Measurements from ENCODE around the gene GRM5.
A peak's percentile ranks its signal among the peaks of the same experiment; 100 is the strongest.
"Not testable (repeated sequence)": the region's sequence is repeated elsewhere in the genome, so short reads cannot be mapped to it uniquely, and the experiment has no call there.

The GRM5 gene

GRCh38 chr11:88535916-88536547 lies 529.8 kb downstream of the GRM5 start:
- no peak for DNase-seq

GRCh38 chr11:88535266-88535665 lies 530.5 kb downstream of the GRM5 start:
- DNase-seq: no peak

DNA sequence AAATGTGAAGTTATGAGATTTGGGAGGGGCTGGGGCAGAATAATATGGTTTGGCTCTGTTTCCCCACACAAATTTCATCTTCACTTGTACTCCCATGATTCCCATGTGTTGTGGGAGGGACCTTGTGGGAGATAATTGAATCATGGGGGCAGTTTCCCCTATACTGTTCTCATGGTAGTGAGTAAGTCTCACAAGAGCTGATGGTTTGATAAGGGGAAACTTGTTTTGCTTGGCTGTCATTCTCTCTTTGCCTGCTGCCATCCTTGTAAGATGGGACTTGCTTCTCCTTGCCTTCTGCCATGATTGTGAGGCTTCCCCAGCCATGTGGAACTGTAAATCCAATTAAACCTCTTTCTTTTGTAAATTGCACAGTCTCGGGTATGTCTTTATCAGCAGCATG lies 531.1 kb downstream of the GRM5 start:
- not testable (repeated sequence) for DNase-seq

GRCh38 chr11:88534185-88534584 lies 531.6 kb downstream of the GRM5 start:
- no peak for DNase-seq

DNA sequence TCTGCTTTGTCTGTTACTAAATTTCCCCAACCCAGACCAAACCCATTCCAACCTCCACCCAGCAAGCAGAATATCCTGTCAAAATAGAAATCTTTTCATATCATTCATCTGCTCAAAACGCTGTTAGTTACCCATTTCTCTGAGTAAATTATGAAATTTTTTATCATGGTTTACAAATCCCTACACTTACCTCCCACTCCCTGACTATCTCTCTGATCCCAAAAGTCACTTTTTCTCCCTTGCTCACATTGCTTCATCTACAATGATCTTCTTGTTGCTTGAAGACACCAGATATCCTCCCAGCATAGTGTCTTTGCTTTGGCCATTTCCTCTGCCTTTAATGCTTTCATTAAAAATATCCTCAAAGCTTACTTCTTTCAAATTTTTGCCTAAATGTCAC lies 532.8 kb downstream of the GRM5 start:
- DNase-seq: no peak

GRCh38 chr11:88531831-88532230 lies 534.0 kb downstream of the GRM5 start:
- no peak for DNase-seq

DNA sequence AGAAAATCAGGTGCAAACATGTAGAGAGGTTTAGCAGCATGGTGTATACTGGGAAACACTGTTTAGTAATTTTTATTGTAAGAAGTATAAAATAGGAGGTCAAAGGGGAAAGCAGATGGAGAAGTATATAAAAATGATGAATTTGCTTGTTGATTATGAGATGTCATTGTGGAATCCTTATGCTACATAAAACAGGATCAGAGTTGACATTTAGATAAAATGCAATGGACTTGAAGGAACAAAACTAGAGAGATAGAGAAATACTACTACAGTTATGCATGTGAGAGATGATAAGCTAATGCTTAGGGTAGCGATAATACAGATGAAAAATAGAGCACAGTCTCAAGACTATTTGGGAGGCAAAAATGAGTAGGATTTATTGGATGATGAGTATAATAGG lies 536.4 kb downstream of the GRM5 start:
- no peak for DNase-seq

- no peak for DNase-seq
Measured at GRCh38 chr11:88523386-88524071, 542.3 kb downstream of the GRM5 start.

DNA sequence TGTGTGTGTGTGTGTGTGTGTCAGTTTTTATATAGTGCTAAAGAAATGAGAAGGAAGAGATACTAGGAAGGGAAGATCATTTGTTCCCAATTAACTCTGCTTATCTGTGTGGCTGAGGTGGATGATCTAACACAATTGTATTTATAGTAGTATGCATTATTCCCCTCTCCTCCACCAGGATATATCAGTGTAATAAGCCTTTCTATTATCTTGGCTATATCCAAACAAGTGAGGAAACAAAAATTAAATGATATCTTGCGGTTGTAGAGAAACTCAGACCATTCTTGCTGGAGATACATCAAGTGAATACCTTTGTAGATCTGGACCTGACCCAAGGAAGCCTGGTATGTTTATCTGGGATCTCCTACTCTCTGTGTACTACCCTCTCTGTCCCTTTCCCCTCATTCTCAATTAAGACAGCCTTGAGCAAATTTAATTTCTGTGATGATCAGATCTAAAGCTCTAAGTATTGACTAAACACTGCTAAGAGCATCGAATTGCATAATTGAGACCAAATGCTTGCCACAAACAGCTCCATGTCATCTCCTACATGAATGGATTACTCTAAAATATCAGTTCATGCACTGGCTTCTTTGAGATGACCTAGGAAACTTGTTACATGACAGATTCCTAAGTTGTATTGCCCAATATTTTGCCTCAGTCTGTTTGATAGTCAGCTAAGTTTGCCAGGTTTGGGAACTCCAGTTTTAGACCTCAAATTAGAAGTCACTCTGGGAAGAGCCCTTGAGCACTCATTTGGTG lies 543.0 kb downstream of the GRM5 start:
- DNase-seq: no peak

DNA sequence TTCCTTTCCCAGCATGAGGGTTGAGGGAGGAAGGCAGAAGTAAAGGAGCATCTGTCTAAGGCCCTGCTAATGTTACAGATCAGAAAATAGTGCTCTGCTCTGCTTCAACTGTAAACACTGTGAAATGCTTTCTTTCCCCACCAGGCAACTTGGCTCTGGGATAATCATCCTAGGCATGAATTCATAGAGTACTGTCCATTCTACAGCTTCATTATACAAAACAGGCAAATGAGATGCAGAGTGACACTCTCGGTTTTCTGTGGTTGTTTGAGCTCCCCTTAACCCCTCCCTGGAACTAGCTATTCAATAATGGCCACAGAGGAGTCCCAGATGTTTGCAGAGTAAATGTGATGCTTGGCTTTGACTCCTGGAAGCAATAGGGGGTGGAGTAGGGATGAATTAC lies 544.0 kb downstream of the GRM5 start:
- no peak for DNase-seq

GRCh38 chr11:88521399-88521798 lies 544.4 kb downstream of the GRM5 start:
- no peak for DNase-seq

- DNase-seq: no peak
Measured at GRCh38 chr11:88520391-88520790, 545.4 kb downstream of the GRM5 start.

GRCh38 chr11:88515002-88515401 lies 550.8 kb downstream of the GRM5 start:
- DNase-seq: no peak

GRCh38 chr11:88511006-88511405 lies 554.8 kb downstream of the GRM5 start:
- no peak for DNase-seq

DNA sequence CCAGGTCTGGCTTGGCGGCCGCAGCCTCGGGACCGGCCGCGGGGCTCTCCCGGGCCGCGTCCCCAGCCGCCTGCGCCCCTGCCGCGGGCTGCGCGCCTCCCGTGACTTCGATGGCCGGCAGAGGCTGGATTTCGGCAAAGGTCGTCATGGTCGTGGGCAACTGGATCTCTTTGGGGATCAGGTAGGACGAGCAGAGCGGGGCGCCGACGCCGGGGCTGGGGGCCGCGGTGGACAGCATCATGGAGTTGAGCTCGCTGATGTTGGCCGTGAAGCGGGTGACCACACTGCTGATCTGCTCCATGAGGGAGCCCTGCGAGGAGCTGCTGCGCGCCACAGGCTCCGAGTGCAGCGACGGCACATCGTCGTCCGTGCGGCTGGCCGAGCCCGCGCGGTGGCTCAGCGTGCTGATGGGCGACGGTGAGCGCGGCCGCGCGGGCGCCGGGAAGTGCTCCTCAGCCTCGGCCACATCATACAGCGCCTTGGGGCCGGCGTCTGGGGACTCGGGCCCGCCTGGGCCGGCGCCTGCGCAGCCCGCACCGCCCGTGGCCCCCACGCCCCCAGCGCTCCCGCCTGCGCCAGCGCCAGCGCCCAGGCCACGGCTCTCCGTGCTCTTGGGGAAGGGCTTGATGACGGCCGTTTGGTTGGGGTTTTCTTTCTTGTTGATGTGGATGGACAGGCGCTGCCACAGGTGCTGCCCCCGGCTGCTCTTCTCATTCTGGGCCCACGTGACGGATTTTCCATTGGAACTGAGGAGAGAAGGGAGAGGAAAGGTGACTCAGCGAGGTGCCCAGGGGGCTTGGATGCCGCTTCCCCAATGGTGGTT lies 556.8 kb downstream of the GRM5 start:
- peak; percentile 34 to 48 for DNase-seq

GRCh38 chr11:88508418-88508758 lies 557.4 kb downstream of the GRM5 start:
- DNase-seq: no peak

- DNase-seq: no peak
Measured at GRCh38 chr11:88507771-88508417, 557.9 kb downstream of the GRM5 start.

- no peak for DNase-seq
Measured at GRCh38 chr11:88501541-88501940, 564.2 kb downstream of the GRM5 start.

DNA sequence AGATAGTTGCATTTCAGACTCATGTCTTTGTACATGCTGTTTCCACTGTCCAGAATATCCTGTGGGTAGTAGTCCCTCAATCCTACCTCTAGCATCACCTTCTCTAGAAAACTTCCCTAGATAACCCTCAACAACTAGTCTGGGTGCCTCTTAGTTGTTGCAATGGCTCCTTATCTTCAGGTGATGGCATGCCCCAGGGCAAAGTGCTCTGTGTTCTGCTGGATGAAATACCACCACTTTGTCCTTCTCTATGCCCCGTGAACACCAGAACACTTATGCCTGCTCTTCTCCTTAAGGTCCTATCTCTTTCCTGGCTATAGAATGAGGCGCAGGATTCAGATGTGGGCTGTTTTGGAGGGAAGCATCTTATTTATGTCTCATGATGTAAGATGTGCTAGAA lies 569.9 kb downstream of the GRM5 start:
- no peak for DNase-seq

- no peak for DNase-seq
Measured at GRCh38 chr11:88494848-88495247, 570.9 kb downstream of the GRM5 start.

DNA sequence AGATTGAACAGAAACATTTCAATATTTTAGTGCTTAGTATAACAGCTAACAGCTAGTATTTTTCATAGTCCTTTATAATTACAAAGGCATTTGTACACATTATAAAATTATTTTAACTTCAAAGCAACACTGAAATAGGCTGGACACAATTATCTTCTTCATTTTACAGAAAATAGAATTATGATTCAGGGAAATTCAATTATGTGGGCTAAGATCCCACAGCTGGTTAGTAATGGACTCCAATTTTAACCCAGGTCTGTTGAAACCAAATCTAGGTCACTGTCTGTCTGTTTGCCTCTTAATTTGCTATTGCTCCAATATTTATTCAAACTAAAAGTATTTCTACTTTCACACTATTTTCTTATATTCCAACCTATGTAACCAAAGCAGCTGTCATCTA lies 574.1 kb downstream of the GRM5 start:
- no peak for DNase-seq

DNA sequence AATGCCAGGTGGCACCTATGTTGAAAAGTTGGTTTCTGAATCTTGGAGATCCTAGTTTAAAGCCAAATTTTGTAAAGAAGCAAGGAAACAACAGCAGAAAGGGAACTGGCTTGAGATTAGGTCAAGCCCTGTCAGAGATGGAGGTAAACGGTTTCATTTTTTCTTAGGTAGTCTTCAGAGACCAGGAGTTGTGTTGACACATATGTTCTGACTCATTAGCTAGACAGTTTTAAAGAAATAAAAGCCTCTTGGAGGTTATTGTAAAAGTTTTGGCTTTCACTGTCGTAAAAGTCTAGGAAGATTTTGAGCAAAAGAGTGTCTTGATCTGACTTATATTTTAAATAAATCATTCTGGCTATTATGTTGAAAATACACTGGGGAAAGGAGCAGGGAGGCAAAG lies 576.8 kb downstream of the GRM5 start:
- DNase-seq: no peak

DNA sequence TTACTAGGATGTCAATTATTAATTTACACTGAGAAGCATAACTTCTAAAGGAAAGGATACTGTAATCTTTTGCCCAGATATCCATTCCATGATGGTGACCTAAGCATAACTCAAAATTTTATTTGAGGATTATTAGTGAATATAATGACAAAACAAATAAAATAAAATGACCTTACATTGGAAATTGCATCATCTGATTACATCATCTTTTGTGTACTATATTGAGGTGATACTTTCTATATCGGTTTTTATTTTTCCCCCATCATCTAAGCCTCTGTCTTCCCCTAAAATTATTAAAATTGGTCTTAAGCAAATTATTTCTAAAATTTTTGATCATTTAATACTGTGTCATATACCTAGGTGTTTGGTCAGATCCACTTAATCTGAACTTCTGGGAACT lies 578.1 kb downstream of the GRM5 start:
- no peak for DNase-seq

Data from NCI-H1930 (cell line).